Measurements from ENCODE around the gene FAM219B.

DNA sequence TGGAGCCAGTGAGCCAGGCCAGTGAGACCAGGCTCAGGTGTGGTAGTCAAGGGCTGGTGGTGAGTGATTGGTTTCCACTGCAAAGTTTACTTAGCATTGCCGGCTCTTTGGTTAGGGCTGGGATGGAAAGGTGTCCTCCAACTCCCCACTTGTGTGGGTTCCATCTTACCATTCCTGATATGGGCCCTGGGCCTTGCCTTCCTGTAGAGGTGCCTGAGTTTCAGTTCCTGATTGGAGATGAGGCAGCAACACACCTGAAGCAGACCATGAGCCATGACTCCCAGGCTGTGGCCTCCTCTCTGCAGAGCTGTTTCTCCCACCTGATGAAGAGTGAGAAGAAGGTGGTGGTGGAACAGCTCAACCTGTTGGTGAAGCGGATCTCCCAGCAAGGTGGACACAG, 13.7 kb downstream of the FAM219B start:
- no peak for TF ChIP-seq EZH2phosphoT487 (IDR thresholded peaks at IDR 0.05; ENCODE audit: unreplicated experiment)
- TF ChIP-seq EZH2 (IDR thresholded peaks at IDR 0.05; ENCODE audit: low read depth, unreplicated experiment) = no peak
- no peak for TF ChIP-seq ZNF114 (CRISPR knock-in tag; IDR thresholded peaks at IDR 0.05)
- TF ChIP-seq, protein P1, sequence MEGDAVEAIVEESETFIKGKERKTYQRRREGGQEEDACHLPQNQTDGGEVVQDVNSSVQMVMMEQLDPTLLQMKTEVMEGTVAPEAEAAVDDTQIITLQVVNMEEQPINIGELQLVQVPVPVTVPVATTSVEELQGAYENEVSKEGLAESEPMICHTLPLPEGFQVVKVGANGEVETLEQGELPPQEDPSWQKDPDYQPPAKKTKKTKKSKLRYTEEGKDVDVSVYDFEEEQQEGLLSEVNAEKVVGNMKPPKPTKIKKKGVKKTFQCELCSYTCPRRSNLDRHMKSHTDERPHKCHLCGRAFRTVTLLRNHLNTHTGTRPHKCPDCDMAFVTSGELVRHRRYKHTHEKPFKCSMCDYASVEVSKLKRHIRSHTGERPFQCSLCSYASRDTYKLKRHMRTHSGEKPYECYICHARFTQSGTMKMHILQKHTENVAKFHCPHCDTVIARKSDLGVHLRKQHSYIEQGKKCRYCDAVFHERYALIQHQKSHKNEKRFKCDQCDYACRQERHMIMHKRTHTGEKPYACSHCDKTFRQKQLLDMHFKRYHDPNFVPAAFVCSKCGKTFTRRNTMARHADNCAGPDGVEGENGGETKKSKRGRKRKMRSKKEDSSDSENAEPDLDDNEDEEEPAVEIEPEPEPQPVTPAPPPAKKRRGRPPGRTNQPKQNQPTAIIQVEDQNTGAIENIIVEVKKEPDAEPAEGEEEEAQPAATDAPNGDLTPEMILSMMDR (conservative IDR thresholded peaks at IDR 0.05; ENCODE audit: low read depth in 2 of 2) = no peak
- TF ChIP-seq ZNF331 (CRISPR knock-in tag; IDR thresholded peaks at IDR 0.05; ENCODE audit: low read depth) = no peak
- TF ChIP-seq CREB1 (CRISPR knock-in tag; IDR thresholded peaks at IDR 0.05; ENCODE audit: low read depth) = no peak
- no peak for TF ChIP-seq JUNB (IDR thresholded peaks at IDR 0.05; ENCODE audit: unreplicated experiment)
- no peak for TF ChIP-seq STAT1 (IDR thresholded peaks at IDR 0.05; ENCODE audit: unreplicated experiment)
- no peak for TF ChIP-seq POLR2AphosphoS5 (IDR thresholded peaks at IDR 0.05; ENCODE audit: low read depth)
